ENCODE measurements around the gene DMRTC2.

The DMRTC2 gene

DNA sequence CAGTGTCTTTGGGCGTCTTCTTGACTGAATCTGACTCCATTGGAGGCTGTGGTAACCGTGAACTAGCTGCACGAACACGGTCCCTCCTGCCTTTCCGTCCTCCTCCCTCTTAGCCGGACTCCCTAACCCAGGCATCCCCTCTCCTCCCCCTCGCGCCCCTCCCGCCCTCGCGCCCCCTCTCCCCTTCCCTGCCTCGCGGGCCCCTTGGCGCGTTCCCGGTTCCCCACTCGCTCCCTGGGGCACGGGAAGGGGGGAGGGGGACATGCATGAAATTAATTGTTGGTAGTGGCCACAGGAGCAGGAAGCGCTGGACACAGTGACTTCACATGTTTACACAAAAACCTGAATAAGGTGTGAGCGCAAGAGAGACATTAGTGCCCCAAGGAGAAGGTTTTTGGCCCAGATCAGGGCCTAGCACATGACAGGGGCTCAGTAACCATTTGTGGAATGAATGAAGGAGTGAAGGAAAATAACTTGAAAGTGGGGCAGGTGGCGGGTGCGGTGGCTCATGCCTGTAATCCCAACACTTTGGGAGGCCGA is 279 bp downstream of the DMRTC2 start:
- no peak for DNase-seq (ENCODE audit: low read depth in 4 of 4, low spot score in 1 of 4)

DNA sequence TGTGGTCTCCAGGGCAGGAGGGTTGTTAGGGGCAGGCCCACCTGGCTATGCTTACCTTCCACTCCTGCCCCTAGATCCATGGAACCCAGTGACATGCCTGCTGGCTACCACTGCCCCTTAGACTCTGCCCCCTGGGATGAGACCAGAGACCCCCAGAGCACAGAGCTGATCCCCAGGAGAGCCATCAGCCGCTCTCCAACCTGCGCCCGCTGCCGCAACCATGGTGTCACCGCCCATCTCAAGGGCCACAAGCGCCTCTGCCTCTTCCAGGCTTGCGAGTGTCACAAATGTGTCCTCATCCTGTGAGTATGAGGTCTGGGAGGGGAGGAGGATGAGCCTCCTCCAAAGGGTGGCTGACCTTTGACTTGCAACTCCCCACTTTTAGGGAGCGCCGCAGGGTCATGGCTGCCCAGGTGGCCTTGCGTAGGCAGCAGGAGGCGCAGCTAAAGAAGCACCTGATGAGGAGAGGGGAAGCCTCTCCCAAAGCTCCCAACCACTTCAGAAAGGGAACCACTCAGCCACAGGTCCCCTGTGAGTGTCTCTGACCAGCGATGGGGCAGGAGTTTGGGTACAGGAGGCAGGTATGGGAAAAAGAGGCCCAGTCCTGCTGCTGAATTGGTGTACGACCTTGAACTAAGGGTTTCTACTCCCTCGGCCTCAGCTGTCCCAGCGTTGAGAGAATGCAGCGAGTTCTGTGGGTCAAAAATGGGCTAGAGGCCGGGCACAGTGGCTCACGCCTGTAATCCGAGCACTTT is 2.7 kb downstream of the DMRTC2 start:
- DNase-seq (ENCODE audit: low read depth in 4 of 4, low spot score in 1 of 4): no peak

DNA sequence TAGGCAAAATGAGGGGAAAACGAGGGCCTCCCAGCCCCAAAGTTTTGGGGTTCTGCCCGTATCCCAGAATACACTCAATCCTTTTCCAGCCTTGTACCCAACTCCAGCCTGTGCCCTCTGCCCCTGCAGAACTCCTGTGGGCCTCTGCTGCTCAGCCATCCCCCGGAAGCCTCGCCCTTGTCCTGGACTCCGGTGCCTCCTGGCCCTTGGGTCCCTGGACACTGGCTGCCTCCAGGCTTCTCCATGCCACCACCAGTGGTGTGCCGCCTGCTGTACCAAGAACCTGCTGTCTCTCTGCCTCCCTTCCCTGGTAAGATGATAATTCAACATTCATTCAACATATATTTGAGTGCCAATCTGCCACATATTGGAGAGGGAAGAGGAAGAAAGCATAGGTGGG is 3.8 kb downstream of the DMRTC2 start:
- no peak for DNase-seq (ENCODE audit: low read depth in 4 of 4, low spot score in 1 of 4)

DNA sequence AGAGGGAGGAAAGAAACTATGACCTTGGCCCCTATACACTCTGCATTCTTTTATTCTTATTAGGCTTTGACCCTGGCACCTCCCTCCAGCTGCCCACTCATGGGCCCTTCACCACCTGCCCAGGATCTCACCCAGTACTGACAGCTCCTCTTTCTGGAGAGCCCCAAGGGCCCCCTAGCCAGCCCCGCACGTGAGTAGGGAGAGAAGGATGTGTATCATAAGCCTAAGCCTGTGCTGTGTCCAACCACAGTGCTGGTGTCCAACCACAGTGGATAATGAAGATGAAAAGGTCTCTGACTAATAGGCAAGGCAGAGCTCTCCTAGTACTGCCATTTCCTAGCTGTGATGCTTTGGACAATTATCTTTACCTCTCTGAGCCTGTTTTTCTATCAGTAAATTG is 4.2 kb downstream of the DMRTC2 start:
- no peak for DNase-seq (ENCODE audit: low read depth in 4 of 4, low spot score in 1 of 4)

DNA sequence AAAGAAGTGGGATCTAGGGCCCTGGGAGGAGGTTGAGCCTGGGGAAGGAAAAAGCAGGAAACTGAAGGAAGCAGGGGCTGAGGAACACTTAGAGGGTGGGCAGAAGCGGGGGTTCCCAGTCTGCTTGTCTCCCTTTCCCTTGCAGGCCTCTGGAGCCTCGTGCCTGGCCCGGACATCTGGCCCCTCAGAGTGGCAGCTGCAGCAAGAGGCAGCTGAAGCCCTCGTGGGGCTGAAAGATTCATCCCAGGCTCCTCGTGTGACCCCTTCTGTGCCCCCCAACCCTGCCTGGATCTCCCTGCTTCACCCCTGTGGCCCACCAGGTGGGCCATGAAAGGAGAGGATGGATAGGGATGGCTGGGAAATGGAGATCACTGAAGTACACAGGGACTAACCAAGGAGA is 5.5 kb downstream of the DMRTC2 start:
- no peak for DNase-seq (ENCODE audit: low read depth in 4 of 4, low spot score in 1 of 4)

DNA sequence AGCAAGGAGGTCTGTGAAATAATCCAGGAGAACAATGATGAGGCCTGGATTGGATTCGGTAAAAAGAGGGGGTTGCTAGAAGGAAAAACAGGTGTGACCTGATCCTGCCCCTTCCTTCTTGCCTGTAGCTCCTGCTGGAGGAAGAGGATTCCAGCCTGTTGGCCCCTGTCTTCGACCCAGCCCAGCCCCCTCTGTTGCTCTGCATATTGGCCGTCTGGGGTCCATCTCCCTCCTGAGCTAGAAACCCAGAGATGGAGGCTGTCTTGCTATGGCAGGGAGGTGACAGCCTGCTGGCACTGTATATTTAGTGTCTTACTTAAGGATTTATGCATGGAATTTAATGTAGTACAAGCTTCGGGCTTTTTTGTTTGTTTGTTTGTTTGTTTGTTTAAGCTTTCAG is 6.6 kb downstream of the DMRTC2 start:
- no peak for DNase-seq (ENCODE audit: low read depth in 4 of 4, low spot score in 1 of 4)

DNA sequence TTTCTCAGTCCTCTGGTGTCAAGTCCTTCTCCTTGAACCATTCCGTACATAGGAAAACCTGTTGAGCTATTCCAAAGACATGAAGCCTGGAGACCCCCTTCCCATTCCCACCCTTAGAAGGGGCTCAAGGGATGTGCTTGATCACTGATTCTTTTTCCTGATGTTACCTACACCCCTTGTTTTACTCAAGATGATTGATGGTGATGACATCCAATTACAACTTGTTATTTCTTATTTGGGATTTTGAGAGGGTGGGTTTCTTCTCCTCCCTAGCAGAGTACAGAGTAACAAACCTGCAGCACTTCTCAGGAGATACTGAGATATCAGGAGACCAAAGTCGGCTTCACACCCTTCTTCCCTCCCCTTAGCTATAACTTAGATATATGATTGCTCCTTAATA is 8.5 kb downstream of the DMRTC2 start:
- no peak for DNase-seq (ENCODE audit: low read depth in 4 of 4, low spot score in 1 of 4)

DNA sequence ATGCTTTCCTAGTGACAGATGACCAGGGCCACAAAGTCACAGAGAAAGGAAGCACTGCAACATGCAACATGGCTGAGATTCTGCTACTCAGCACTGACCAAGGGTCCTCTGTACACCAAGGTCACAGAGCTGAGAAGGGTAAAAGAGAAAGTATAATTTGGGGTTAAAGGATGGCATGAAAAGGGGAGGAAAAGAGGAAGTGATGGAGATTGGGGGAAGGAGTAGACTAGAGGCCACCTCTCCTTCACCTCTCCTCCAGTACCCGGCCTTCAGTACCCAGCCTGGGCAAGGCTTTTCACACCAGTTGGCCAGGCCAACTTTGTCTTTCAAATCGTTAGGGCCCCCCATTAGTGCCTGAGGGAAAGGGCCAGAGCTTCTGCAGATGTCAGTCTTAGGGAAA is 8.9 kb downstream of the DMRTC2 start:
- DNase-seq (ENCODE audit: low read depth in 4 of 4, low spot score in 1 of 4): no peak

DNA sequence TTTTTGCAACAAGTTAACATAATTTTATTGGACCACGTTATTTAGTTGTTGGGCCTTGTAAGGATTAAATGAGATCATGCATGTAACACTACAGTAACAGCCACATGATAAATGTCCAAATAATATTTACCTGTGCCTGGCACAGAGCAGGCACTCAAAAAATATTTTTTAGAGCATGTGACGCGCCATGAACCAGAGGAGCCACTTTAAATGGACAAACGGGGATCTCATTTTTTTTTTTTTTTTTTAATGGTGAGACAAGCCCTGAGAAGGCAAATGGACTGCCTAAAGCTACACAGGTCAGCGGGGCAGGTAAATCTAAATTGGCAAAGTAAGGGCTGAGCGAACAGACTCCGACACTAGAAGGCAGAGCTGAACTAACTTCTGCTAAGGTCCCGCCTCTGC is 14.4 kb downstream of the DMRTC2 start:
- no peak for DNase-seq (ENCODE audit: low read depth in 4 of 4, low spot score in 1 of 4)

DNA sequence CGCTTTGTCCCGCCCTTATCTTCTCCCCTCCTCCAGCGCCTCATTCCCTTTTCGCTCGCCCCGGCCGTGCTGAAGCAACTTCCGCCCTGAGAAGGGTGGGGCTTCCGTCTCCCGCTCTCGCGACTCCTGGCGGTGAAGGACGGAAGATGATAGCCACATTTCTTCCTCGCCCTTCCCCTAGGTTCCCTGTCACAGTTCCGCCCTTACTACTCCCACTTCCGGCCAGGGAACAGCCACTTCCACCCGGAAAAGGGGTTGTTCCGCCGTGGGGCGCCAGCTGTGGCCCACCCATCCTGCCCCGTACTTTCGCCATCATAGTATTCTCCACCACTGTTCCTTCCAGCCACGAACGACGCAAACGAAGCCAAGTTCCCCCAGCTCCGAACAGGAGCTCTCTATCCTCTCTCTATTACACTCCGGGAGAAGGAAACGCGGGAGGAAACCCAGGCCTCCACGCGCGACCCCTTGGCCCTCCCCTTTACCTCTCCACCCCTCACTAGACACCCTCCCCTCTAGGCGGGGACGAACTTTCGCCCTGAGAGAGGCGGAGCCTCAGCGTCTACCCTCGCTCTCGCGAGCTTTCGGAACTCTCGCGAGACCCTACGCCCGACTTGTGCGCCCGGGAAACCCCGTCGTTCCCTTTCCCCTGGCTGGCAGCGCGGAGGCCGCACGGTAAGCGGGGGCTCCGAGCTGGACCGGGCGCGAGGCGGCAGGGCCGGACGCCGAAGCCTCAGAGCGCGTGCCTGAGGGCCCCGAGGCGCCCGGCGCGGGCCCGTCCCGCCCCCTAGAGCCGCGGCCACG is 15.0 kb downstream of the DMRTC2 start, which contains the start of gene RPS19:
Gene RPS19 (plus strand): TSS at position 638 of the 801 bp plus-strand sequence. CDS start 520 bp downstream, outside the sequence.
- peak; percentile 94 to 97 (median 96) for DNase-seq (ENCODE audit: low read depth in 4 of 4, low spot score in 1 of 4)

DNA sequence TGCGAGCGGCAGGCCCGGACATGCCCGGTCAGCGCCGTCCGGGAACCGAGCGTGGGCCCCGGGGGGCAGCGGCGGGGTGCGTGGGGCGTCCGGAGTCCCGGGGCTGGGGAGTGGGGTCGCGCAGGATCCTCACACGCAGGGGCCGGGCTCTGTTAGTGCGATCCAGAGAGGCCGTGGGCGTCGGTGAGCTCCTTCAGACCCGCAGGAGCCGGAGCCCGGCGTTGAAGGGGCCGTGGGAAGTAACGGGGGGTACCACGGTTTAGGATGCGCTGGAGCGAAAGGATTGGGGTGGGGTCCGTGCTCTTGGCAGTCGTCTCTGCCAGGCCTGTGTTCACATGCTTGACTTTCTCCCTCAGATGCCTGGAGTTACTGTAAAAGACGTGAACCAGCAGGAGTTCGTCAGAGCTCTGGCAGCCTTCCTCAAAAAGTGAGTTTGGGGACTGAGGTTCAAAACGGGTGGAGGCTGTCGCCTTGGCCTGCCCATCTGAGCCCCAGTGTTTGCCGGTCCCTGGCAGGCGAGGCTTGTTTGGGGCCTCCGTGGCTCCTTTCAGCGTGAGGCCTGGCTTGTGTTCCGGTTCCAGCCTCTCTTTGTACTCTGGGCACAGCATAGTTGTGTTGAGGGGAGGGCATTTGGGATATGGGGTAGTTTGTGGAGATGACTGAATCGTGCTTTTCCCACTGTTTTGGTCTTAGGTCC is 15.7 kb downstream of the DMRTC2 start:
- DNase-seq (ENCODE audit: low read depth in 4 of 4, low spot score in 1 of 4): no peak

DNA sequence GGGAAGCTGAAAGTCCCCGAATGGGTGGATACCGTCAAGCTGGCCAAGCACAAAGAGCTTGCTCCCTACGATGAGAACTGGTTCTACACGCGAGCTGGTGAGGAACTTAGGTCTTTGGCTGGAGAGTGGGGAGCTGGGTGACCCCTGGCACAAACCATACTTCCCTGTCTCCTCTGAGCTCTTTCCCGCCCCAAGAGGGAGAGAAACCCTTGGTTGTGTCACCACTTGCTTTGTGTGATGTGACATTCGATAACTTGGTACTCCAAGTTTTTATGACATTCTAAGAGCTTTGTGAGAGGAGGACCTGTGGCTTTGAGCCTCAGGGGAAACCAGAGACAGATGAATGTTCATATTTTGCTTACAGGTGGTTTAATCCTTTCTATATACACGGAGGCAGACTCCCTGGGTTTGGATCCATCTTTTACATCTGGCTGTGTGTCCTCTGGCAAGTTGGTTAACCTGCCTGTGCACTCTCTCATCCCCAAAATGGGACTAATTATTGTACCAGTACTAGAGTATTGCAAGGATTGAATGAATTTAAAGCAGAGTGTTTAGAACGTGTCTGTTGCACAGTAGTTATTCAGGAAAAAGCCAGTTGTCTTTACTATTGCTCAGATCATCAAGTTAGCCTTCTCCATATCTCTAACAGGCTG is 16.4 kb downstream of the DMRTC2 start:
- DNase-seq (ENCODE audit: low read depth in 4 of 4, low spot score in 1 of 4): no peak

DNA sequence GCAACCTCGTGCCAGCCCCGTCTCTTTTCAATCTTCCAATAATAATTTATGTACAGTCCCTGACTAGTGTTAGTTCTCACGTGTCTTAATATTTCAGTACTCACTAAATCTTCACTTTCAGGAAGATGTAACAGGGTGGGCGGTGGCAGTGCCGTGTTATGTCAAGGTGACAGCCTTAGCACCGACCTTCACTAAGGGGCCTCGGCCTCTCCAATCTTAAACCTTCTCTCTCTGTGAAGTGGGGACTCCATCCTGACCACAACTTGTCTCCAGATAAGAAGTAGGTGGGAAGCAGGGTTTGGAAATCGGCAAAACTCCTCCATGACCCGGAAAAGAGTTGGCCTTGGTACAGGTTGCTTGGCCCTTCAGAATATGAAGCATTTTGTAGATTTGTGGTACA is 17.0 kb downstream of the DMRTC2 start:
- no peak for DNase-seq (ENCODE audit: low read depth in 4 of 4, low spot score in 1 of 4)

DNA sequence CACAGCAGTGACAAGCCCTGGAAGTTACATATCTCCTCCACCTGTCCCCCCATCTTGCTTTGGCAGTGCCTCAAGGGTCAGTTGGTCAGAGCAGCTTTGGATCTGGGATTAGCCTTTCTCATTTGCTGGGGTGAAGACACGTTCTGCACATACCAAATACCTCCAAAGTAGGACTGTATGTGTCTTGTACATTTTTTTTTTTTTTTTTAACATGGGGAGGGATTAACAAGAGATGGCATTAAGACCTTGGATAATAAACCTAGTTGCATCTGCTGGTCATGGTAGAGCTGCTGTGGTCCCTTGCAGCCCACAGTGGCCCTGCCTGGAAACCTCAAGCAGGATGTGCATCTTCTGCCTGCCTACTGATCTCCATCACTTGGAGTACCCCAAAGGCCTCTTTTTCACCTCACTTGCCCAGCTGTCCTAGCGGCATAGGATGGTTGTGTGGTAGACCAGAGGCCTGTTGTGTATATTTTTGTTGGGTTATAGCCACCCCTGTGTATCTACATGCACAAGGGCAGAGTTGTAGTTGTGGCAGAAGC is 17.7 kb downstream of the DMRTC2 start:
- DNase-seq (ENCODE audit: low read depth in 4 of 4, low spot score in 1 of 4): no peak

DNA sequence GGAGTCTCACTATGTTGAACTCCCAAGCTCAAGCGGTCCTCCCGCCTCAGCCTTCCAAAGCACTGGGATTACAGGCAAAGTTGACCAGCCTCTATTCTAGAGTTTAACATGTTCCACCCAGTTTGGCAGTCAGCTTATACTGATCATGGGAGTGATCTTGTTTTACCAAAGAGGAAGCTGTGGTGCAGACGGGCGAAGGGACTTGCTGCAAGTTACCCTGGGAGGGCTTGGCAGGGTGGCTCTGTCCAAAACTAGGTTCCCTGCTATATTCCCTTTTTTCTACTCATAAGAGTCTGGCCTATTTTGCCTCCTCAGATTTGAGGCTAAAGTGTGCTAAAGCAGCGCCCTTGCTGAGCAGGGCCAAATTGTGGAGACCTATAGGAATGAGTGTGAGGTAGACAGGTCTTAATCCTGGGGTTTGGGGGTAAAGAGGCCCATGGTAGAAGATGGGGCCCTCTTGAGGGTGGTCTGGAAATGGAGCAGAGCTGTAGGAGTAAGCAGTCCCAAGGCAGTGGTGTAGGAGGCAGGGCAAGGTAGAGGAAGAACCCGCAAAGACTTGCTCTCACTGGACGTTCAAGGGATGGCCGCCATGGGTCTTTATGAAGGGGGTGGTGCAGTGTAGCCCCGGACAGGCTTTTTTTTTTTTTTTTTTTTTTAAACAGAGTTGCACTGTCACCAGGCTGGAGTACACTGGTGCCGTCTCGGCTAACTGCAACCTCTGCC is 18.5 kb downstream of the DMRTC2 start:
- DNase-seq (ENCODE audit: low read depth in 4 of 4, low spot score in 1 of 4): no peak

DNA sequence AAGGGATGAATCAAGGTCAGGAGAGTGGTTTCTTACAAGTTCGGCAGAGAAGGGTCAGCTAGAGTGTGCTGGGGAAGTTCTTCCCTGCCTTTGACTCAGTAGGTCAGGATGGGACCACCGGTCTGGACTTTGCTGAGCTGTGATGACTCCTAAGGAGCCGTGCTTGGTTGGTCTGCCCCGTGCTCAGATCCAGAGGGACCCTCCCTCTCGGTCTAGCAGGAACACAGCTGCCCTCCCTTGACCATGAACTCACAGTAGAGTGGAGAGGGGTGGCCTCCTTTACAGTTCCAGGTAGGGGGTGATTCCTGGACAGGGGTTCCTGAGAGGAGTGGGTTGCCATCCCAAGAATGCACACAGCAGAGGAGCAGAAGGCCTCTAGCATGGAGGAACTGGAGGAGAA is 19.5 kb downstream of the DMRTC2 start:
- no peak for DNase-seq (ENCODE audit: low read depth in 4 of 4, low spot score in 1 of 4)

DNA sequence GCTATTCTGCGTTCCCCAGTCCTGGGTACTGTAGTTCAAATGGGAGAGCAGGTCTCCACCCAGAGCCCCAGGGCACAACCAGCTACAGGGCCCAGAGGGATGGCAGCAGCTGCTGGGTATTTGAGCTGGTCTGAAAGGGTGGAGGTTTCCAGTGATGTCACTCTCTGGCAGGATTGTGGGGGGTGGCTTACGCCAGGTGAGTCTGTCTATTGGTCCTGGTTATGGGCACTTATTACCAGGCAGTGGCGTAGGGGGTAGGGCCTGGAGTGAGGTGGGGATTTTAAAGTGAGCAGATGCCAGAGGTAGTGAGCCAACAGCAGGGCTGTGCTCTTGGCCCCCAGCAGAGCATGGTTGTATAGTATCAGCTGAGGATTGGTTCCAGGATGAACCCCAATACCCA is 21.4 kb downstream of the DMRTC2 start:
- no peak for DNase-seq (ENCODE audit: low read depth in 4 of 4, low spot score in 1 of 4)

DNA sequence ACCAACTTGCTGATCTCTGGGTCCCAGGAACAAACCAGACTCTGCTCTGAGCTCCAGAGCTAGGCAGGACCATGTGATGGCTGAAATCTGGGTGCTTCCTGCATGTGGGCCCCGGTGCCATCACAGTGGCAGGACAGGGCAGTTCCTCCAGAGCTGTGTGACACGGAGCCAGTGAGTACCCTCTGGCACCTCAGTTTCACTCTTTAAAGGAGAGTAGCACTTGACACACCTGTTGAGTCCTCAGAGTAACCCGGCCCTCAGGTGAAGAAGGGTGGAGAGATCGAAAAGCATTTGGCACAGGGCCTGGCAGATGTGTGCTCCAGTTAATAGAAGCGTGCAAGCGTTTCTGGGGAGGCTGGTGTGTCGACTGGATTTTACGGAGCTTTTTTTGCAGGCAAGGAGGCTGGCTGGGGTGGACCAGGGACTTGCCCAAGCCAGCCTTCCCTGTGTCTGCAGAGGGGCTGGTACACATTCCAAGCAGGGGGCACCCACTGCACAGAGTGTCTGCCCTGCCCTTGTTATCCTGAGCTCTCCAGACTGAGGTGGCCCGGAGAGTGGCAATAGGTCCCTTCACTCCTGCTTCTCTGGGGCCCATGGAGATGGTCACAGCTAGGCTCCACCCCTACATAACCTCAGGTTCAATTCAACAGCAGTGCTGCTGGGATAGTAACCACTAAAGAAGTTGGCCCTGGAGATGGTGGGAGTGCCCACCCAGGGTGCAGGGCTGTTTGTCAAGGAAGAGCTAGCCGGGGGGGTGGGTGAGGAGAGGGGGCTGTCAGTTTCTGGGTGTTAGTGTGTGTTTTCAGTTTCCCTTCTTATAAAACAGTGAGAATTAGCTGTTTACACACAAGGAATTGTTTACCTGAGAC is 23.5 kb downstream of the DMRTC2 start:
- no peak for DNase-seq (ENCODE audit: low read depth in 4 of 4, low spot score in 1 of 4)

DNA sequence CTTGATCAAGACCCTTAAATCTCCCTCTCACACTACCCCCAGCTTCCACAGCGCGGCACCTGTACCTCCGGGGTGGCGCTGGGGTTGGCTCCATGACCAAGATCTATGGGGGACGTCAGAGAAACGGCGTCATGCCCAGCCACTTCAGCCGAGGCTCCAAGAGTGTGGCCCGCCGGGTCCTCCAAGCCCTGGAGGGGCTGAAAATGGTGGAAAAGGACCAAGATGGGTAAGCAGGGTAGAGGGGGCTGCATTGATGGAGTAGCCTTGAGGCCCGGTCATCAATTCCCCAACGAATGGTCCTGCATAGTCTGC is 24.1 kb downstream of the DMRTC2 start:
- DNase-seq (ENCODE audit: low read depth in 4 of 4, low spot score in 1 of 4): no peak
